DND-41 (cell line): ENCODE measurements around the gene MAST2.

ENCODE experiments used
- CTCF ChIP-seq: IDR thresholded peaks from 2 replicates; pipeline ENCODE4 v1.5.1; 2012; ENCODE audit warnings: borderline replicate concordance, low read length, moderate library complexity, mild to moderate bottlenecking; ENCODE audit not compliant: poor library complexity, severe bottlenecking; ENCODE audit errors: extremely low read depth
- EZH2 ChIP-seq: IDR thresholded peaks from 3 replicates; pipeline ENCODE4 v1.6.1; 2012; ENCODE audit warnings: borderline replicate concordance, low read depth, mild to moderate bottlenecking, moderate library complexity, low read length, inconsistent platforms; ENCODE audit not compliant: severe bottlenecking

DNA sequence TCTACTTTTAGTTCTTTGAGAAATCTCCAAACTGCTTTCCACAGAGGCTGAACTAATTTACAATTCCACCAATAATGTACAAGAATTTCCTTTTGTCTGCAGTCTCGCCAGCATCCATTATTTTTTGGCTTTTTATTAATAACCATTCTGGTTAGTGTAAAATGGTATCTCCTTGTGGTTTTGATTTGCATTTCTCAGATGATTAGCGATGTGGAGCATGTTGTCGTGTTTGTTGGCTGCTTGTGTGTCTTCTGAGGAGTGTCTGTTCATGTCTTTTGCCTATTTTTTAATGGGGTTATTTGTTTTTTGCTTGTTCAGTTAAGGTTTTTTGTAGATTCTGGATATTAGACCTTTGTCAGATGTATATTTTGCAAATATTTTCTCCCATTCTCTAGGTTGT lies 131.5 kb downstream of the MAST2 start:
- no peak for TF ChIP-seq CTCF
- TF ChIP-seq EZH2, result no peak
